ENCODE measurements around the gene SLC12A3. TPM values are rescaled to one million over a fixed set of nuclear protein-coding genes. Genes with fewer than 3 reads are reported as not detected.

The SLC12A3 gene
- total RNA-seq, 3 donors from 2014 or later (not counting 1 experiment from before 2014, with no cell fraction given) = not detected

DNA sequence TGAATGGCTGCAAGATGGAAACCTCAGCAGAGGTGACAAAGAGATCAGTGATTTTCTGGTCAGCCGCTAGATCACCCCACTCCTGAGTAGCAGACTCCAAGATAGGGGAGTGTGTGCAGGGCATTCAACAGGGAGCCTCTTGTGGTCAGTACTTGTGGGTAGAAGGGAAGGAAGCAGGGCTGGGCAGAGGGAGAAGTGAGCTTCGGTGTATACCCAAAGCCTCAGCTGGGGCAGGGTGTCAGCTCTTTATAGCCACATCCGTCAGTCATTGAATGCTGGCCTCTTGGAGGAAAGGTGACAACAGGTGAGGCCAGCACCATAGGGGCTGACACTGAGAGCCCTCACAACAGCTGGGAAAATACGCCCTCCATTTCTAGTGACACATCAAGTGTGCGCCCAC, 2.2 kb upstream of the SLC12A3 start:
- H3K27me3 Mint-ChIP-seq (ENCODE audit: low read depth in 2 of 2) = peaks cover 0 to 7% of the 10 kb centered on the region in 2 donors
- peak overlapping the region; percentile 67 for H3K4me3 Mint-ChIP-seq
- TF ChIP-seq, protein P1, sequence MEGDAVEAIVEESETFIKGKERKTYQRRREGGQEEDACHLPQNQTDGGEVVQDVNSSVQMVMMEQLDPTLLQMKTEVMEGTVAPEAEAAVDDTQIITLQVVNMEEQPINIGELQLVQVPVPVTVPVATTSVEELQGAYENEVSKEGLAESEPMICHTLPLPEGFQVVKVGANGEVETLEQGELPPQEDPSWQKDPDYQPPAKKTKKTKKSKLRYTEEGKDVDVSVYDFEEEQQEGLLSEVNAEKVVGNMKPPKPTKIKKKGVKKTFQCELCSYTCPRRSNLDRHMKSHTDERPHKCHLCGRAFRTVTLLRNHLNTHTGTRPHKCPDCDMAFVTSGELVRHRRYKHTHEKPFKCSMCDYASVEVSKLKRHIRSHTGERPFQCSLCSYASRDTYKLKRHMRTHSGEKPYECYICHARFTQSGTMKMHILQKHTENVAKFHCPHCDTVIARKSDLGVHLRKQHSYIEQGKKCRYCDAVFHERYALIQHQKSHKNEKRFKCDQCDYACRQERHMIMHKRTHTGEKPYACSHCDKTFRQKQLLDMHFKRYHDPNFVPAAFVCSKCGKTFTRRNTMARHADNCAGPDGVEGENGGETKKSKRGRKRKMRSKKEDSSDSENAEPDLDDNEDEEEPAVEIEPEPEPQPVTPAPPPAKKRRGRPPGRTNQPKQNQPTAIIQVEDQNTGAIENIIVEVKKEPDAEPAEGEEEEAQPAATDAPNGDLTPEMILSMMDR (IDR thresholded peaks at IDR 0.05) = no peak
- Histone ChIP-seq H3K36me3 (ENCODE audit: control insufficient read depth, insufficient read depth, low read length) (no peaks in the 10 kb centered on the region), H3K27ac (ENCODE audit: low read length) (no peak overlapping the region), H3K27me3 (ENCODE audit: control insufficient read depth, insufficient read depth, low read length) (no peaks in the 10 kb centered on the region), H3K4me1 (ENCODE audit: control insufficient read depth, insufficient read depth, low read length) (peaks cover 75% of the 10 kb centered on the region), H3K9me3 (ENCODE audit: control insufficient read depth, insufficient read depth, low read length) (no peaks in the 10 kb centered on the region), H3K4me3 (ENCODE audit: low read length) (no peak overlapping the region)
- H3K27ac Mint-ChIP-seq = peak overlapping the region in 1 of 2 donors; percentile 90
- intact Hi-C loops (cut with micrococcal nuclease) = loop anchor here (5.0 kb wide), 2 partner anchors 180 to 305 kb away; no protein-coding TSS in a partner anchor
- H3K9me3 Mint-ChIP-seq = no peaks in the 10 kb centered on the region
- DNase-seq (peak; percentile 27 to 38), ATAC-seq (peak; percentile 52 to 65 (median 53))
- H3K4me1 Mint-ChIP-seq = peaks cover 57 to 61% of the 10 kb centered on the region in 2 donors
- no peaks in the 10 kb centered on the region for H3K36me3 Mint-ChIP-seq
- WGBS (ENCODE audit: insufficient coverage) = 15% methylated on average over 5 of the region's 5 CpGs

DNA sequence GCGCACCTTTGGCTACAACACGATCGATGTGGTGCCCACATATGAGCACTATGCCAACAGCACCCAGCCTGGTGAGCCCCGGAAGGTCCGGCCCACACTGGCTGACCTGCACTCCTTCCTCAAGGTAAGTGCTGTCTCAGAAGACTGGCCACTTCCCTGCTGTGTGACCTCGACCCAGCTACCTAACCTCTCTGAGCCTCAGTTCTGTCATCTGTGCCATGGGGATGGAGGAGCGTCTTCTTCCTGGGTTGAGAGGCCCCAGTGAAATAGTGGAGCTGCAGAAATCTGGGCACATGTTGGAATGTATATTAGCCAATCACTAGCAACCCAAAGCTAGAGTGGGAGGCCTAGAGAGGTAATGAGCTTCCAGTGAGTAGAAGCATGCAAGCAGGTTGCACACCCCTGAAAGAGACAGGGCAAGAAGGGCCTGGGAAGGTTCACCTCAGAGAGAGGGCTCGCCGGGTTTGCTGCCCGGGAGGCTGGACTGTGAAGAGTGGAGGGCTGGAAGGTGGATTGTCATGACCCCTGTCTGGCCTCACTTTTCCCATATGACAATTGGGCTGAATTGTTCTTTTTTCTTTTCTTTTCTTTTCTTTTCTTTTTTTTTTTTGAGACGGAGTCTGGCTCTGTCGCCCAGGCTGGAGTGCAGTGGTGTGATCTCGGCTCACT, 521 bp downstream of the SLC12A3 start:
- 97% methylated on average over 12 of the region's 13 CpGs for WGBS (ENCODE audit: insufficient coverage)
- Mint-ChIP-seq H3K27me3 (ENCODE audit: low read depth in 2 of 2) (peaks cover 0 to 7% of the 10 kb centered on the region in 2 donors), H3K4me1 (peaks cover 43 to 45% of the 10 kb centered on the region in 2 donors), H3K36me3 (no peaks in the 10 kb centered on the region), H3K27ac (no peak overlapping the region), H3K4me3 (no peak overlapping the region), H3K9me3 (no peaks in the 10 kb centered on the region)
- Histone ChIP-seq H3K27me3 (ENCODE audit: control insufficient read depth, insufficient read depth, low read length) (no peaks in the 10 kb centered on the region), H3K4me3 (ENCODE audit: low read length) (no peak overlapping the region), H3K9me3 (ENCODE audit: control insufficient read depth, insufficient read depth, low read length) (no peaks in the 10 kb centered on the region), H3K27ac (ENCODE audit: low read length) (no peak overlapping the region), H3K36me3 (ENCODE audit: control insufficient read depth, insufficient read depth, low read length) (no peaks in the 10 kb centered on the region), H3K4me1 (ENCODE audit: control insufficient read depth, insufficient read depth, low read length) (peaks cover 50% of the 10 kb centered on the region)
- intact Hi-C loops (cut with micrococcal nuclease) = no loop called here
- DNase-seq (no peak), ATAC-seq (no peak)
- TF ChIP-seq, protein P1 (IDR thresholded peaks at IDR 0.05) = no peak

DNA sequence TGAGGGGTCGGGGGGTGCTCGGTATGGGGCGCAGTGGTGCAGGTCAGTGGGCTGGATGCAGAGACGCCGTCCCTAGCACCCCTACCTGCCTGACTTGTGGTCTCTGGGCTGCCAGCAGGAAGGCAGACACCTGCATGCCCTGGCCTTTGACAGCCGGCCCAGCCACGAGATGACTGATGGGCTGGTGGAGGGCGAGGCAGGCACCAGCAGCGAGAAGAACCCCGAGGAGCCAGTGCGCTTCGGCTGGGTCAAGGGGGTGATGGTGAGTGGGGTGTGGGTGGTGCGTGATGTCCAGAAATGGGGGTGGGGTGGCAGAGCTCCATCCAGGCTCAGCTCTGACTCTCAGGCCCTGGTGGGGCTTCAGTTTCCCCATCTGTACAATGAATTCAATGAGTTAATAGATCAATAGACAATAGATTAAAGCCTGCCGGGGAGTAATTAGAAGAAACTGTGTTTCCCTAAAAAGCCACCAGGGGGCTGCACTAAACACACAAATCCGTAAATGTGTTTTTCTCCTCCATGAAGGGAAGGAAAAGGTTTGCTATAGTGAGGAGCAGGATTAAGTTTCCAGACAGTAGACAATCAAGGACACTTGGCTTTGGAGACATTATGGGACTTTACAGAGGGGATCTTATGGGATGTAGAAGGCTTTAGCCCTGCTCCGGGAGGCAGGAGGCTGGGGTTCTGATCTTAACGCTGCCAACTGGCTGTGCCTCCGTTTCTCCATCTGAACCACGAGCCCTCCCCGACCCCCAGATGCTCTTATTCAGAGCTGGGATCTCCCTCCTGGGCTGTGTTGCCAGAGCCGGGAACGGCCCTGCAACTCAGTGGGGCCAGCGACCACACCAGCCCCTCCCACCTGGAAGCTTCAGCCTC, 2.2 kb downstream of the SLC12A3 start:
- intact Hi-C loops (cut with micrococcal nuclease) = loop anchor here (1.0 kb wide), 2 partner anchors 66 to 84 kb away; no protein-coding TSS in a partner anchor
- TF ChIP-seq, protein P1 (IDR thresholded peaks at IDR 0.05) = peak; percentile 67
- Histone ChIP-seq H3K9me3 (ENCODE audit: control insufficient read depth, insufficient read depth, low read length) (no peaks in the 10 kb centered on the region), H3K27me3 (ENCODE audit: control insufficient read depth, insufficient read depth, low read length) (no peaks in the 10 kb centered on the region), H3K36me3 (ENCODE audit: control insufficient read depth, insufficient read depth, low read length) (no peaks in the 10 kb centered on the region), H3K27ac (ENCODE audit: low read length) (no peak overlapping the region), H3K4me1 (ENCODE audit: control insufficient read depth, insufficient read depth, low read length) (peaks cover 37% of the 10 kb centered on the region), H3K4me3 (ENCODE audit: low read length) (no peak overlapping the region)
- 64% methylated on average over 22 of the region's 23 CpGs for WGBS (ENCODE audit: insufficient coverage)
- Mint-ChIP-seq H3K27ac (peak overlapping the region in 1 of 2 donors; percentile 46), H3K27me3 (ENCODE audit: low read depth in 2 of 2) (peaks cover 0 to 7% of the 10 kb centered on the region in 2 donors), H3K4me1 (peaks cover 26 to 30% of the 10 kb centered on the region in 2 donors), H3K9me3 (no peaks in the 10 kb centered on the region), H3K36me3 (no peaks in the 10 kb centered on the region), H3K4me3 (no peak overlapping the region)
- DNase-seq (peak in 1 of 2 donors; percentile 79), ATAC-seq (peak in 2 of 3 donors; percentile 34 to 63)

All from natural killer cell (primary cell).